ENCODE measurements around the gene MYO7A. TPM values are rescaled to one million over a fixed set of nuclear protein-coding genes. Genes with fewer than 3 reads are reported as not detected.

Gene MYO7A
- total RNA-seq, 1 donor = under 0.01 TPM

DNA sequence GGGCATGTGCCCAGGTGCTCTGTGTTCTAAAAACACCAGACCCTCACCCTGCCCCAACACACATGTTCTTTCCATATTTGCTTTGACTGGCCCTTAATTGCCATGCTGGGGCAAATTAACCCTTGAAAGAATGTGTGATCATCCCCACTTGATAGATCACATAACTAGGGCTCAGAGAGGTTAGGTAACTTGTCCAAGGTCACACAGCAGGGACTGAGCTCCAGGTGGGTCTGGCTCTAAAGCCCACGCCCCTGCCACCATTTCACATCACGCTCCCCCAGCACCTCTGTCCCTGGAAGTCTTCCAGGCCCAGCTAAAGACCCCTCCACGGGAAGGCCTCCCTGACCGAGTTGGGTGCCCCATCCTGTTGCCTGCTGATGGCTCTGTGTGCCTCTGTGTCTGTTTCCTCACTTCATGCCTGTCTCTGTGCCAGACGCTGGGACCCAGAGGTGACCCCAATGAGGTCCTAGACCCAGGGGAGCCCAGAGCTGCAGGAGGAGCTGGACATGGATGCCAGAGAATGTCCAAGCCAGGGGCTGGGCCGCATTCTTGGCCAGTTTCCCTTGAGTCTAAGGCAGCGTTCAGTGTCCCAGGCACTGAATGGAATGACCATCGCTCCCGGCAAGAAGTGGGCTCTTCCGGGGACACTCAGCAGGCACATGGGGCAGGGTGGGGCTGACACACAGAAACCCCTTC is 79.7 kb downstream of the MYO7A start:
- no peak overlapping the region for H2AFZ ChIP-seq (ENCODE audit: low read length)
- H3K9me3 ChIP-seq (ENCODE audit: low read depth, low read length) = no peaks in the 10 kb centered on the region
- H3K79me2 ChIP-seq (ENCODE audit: insufficient read depth, low read length) = no peaks in the 10 kb centered on the region
- no peaks in the 10 kb centered on the region for H4K20me1 ChIP-seq (ENCODE audit: insufficient read depth, low read length)
- H3K4me1 ChIP-seq (ENCODE audit: insufficient read depth, low read length) = no peaks in the 10 kb centered on the region
- TF ChIP-seq CTCF (IDR thresholded peaks at IDR 0.05; ENCODE audit: extremely low read depth, low read depth, low read length) = no peak
- no peak overlapping the region for H3K27ac ChIP-seq (ENCODE audit: low read depth, low read length)
- no peak overlapping the region for H3K4me3 ChIP-seq (ENCODE audit: insufficient read depth, low read length)
- H3K36me3 ChIP-seq (ENCODE audit: insufficient read depth, low read length) = no peaks in the 10 kb centered on the region
- no peak overlapping the region for H3K4me2 ChIP-seq (ENCODE audit: insufficient read depth, low read length)
- no peaks in the 10 kb centered on the region for H3K27me3 ChIP-seq (ENCODE audit: insufficient read depth, low read length)
- DNase-seq (ENCODE audit: insufficient read length, low spot score, missing footprints) = peak; percentile 47

GRCh38 chr11:77208535-77208934 is 80.5 kb downstream of the MYO7A start:
- H3K36me3 ChIP-seq (ENCODE audit: insufficient read depth, low read length) = no peaks in the 10 kb centered on the region
- H3K27me3 ChIP-seq (ENCODE audit: insufficient read depth, low read length) = no peaks in the 10 kb centered on the region
- H3K27ac ChIP-seq (ENCODE audit: low read depth, low read length) = no peak overlapping the region
- H3K4me2 ChIP-seq (ENCODE audit: insufficient read depth, low read length) = no peak overlapping the region
- H3K9me3 ChIP-seq (ENCODE audit: low read depth, low read length) = no peaks in the 10 kb centered on the region
- H3K79me2 ChIP-seq (ENCODE audit: insufficient read depth, low read length) = no peaks in the 10 kb centered on the region
- H4K20me1 ChIP-seq (ENCODE audit: insufficient read depth, low read length) = no peaks in the 10 kb centered on the region
- H2AFZ ChIP-seq (ENCODE audit: low read length) = no peak overlapping the region
- no peak for TF ChIP-seq CTCF (IDR thresholded peaks at IDR 0.05; ENCODE audit: extremely low read depth, low read depth, low read length)
- no peaks in the 10 kb centered on the region for H3K4me1 ChIP-seq (ENCODE audit: insufficient read depth, low read length)
- H3K4me3 ChIP-seq (ENCODE audit: insufficient read depth, low read length) = no peak overlapping the region
- peak; percentile 63 for DNase-seq (ENCODE audit: insufficient read length, low spot score, missing footprints)

GRCh38 chr11:77209663-77210062 is 81.6 kb downstream of the MYO7A start:
- Histone ChIP-seq H3K4me1 (ENCODE audit: insufficient read depth, low read length) (no peaks in the 10 kb centered on the region), H3K79me2 (ENCODE audit: insufficient read depth, low read length) (no peaks in the 10 kb centered on the region), H3K4me2 (ENCODE audit: insufficient read depth, low read length) (no peak overlapping the region), H3K27me3 (ENCODE audit: insufficient read depth, low read length) (no peaks in the 10 kb centered on the region), H2AFZ (ENCODE audit: low read length) (no peak overlapping the region), H4K20me1 (ENCODE audit: insufficient read depth, low read length) (no peaks in the 10 kb centered on the region), H3K36me3 (ENCODE audit: insufficient read depth, low read length) (no peaks in the 10 kb centered on the region), H3K9me3 (ENCODE audit: low read depth, low read length) (no peaks in the 10 kb centered on the region), H3K4me3 (ENCODE audit: insufficient read depth, low read length) (no peak overlapping the region), H3K27ac (ENCODE audit: low read depth, low read length) (no peak overlapping the region)
- TF ChIP-seq CTCF (IDR thresholded peaks at IDR 0.05; ENCODE audit: extremely low read depth, low read depth, low read length) = no peak
- peak; percentile 76 for DNase-seq (ENCODE audit: insufficient read length, low spot score, missing footprints)

GRCh38 chr11:77211040-77211451 is 83.0 kb downstream of the MYO7A start:
- no peaks in the 10 kb centered on the region for H3K36me3 ChIP-seq (ENCODE audit: insufficient read depth, low read length)
- peak; percentile 46 for DNase-seq (ENCODE audit: insufficient read length, low spot score, missing footprints)
- H3K9me3 ChIP-seq (ENCODE audit: low read depth, low read length) = no peaks in the 10 kb centered on the region
- H2AFZ ChIP-seq (ENCODE audit: low read length) = no peak overlapping the region
- no peak overlapping the region for H3K4me3 ChIP-seq (ENCODE audit: insufficient read depth, low read length)
- no peak for TF ChIP-seq CTCF (IDR thresholded peaks at IDR 0.05; ENCODE audit: extremely low read depth, low read depth, low read length)
- H3K4me1 ChIP-seq (ENCODE audit: insufficient read depth, low read length) = no peaks in the 10 kb centered on the region
- no peaks in the 10 kb centered on the region for H3K79me2 ChIP-seq (ENCODE audit: insufficient read depth, low read length)
- no peaks in the 10 kb centered on the region for H4K20me1 ChIP-seq (ENCODE audit: insufficient read depth, low read length)
- H3K4me2 ChIP-seq (ENCODE audit: insufficient read depth, low read length) = no peak overlapping the region
- H3K27ac ChIP-seq (ENCODE audit: low read depth, low read length) = no peak overlapping the region
- no peaks in the 10 kb centered on the region for H3K27me3 ChIP-seq (ENCODE audit: insufficient read depth, low read length)
